Measurements from ENCODE around the gene PARD6G.

Gene PARD6G

GRCh38 chr18:80159713-80160636 is 87.3 kb downstream of the PARD6G start:
- Histone ChIP-seq H3K4me2 (ENCODE audit: low read length) (no peak overlapping the region), H3K4me3 (ENCODE audit: low read depth, low read length) (no peak overlapping the region), H2BK12ac (ENCODE audit: low read length) (no peak overlapping the region), H3K9me3 (ENCODE audit: insufficient read depth, low read depth, low read length) (peaks cover 16% of the 10 kb centered on the region), H4K91ac (ENCODE audit: low read depth, low read length) (no peak overlapping the region), H4K12ac (ENCODE audit: low read depth, low read length) (no peak overlapping the region), H3K14ac (ENCODE audit: low read length) (no peak overlapping the region), H3K4ac (ENCODE audit: low read depth, low read length) (no peak overlapping the region), H3K79me2 (ENCODE audit: control insufficient read depth, insufficient read depth, low read length, poor library complexity) (no peaks in the 10 kb centered on the region), H2AK5ac (ENCODE audit: low read length) (no peak overlapping the region), H3K27ac (ENCODE audit: low read depth, low read length) (no peak overlapping the region), H4K8ac (ENCODE audit: low read depth, low read length) (no peak overlapping the region), H2AFZ (ENCODE audit: insufficient read depth, low read length, poor library complexity) (no peak overlapping the region), H2BK120ac (ENCODE audit: insufficient read depth, low read length, poor library complexity) (no peak overlapping the region), H3K4me1 (ENCODE audit: control insufficient read depth in 1 of 2, insufficient read depth in 2 of 2, low read length in 2 of 2) (no peaks in the 10 kb centered on the region), H3K23ac (ENCODE audit: low read length) (no peak overlapping the region), H3K9ac (ENCODE audit: low read length) (no peak overlapping the region), H3K36me3 (ENCODE audit: control insufficient read depth in 1 of 2, insufficient read depth in 2 of 2, low read length in 2 of 2) (peaks cover 17 to 19% of the 10 kb centered on the region in 2 experiments), H3K18ac (ENCODE audit: low read length) (no peak overlapping the region), H3K79me1 (ENCODE audit: low read length) (no peaks in the 10 kb centered on the region), H2BK5ac (ENCODE audit: low read depth, low read length, poor library complexity) (no peak overlapping the region), H3K27me3 (ENCODE audit: insufficient read depth, low read length) (no peaks in the 10 kb centered on the region)
- no CpG with 5 or more reads among the region's 109 CpGs for WGBS (ENCODE audit: extremely low coverage, insufficient coverage, insufficient read length)
- no peak for DNase-seq

- no peak overlapping the region for H4K91ac ChIP-seq (ENCODE audit: low read depth, low read length)
- no peak overlapping the region for H3K4me3 ChIP-seq (ENCODE audit: low read depth, low read length)
- no CpG with 5 or more reads among the region's 5 CpGs for WGBS (ENCODE audit: extremely low coverage, insufficient coverage, insufficient read length)
- H4K8ac ChIP-seq (ENCODE audit: low read depth, low read length), result no peak overlapping the region
- H3K79me2 ChIP-seq (ENCODE audit: control insufficient read depth, insufficient read depth, low read length, poor library complexity), result no peaks in the 10 kb centered on the region
- H3K23ac ChIP-seq (ENCODE audit: low read length), result no peak overlapping the region
- no peak overlapping the region for H3K4ac ChIP-seq (ENCODE audit: low read depth, low read length)
- DNase-seq, result no peak
- H3K27ac ChIP-seq (ENCODE audit: low read depth, low read length), result no peak overlapping the region
- no peak overlapping the region for H4K12ac ChIP-seq (ENCODE audit: low read depth, low read length)
- no peak overlapping the region for H2BK12ac ChIP-seq (ENCODE audit: low read length)
- H3K79me1 ChIP-seq (ENCODE audit: low read length), result no peaks in the 10 kb centered on the region
- no peak overlapping the region for H2BK5ac ChIP-seq (ENCODE audit: low read depth, low read length, poor library complexity)
- H3K27me3 ChIP-seq (ENCODE audit: insufficient read depth, low read length), result no peaks in the 10 kb centered on the region
- H3K18ac ChIP-seq (ENCODE audit: low read length), result no peak overlapping the region
- H3K14ac ChIP-seq (ENCODE audit: low read length), result no peak overlapping the region
- no peaks in the 10 kb centered on the region for H3K4me1 ChIP-seq (ENCODE audit: control insufficient read depth in 1 of 2, insufficient read depth in 2 of 2, low read length in 2 of 2)
- H3K4me2 ChIP-seq (ENCODE audit: low read length), result no peak overlapping the region
- no peak overlapping the region for H2AFZ ChIP-seq (ENCODE audit: insufficient read depth, low read length, poor library complexity)
- H2AK5ac ChIP-seq (ENCODE audit: low read length), result no peak overlapping the region
- H3K36me3 ChIP-seq (ENCODE audit: control insufficient read depth in 1 of 2, insufficient read depth in 2 of 2, low read length in 2 of 2), result peaks cover 17 to 18% of the 10 kb centered on the region in 2 experiments
- H3K9ac ChIP-seq (ENCODE audit: low read length), result no peak overlapping the region
- no peak overlapping the region for H2BK120ac ChIP-seq (ENCODE audit: insufficient read depth, low read length, poor library complexity)
- H3K9me3 ChIP-seq (ENCODE audit: insufficient read depth, low read depth, low read length), result peaks cover 8% of the 10 kb centered on the region
These were observed 88.9 kb downstream of the PARD6G start for GRCh38 chr18:80158365-80158764.

GRCh38 chr18:80157708-80158343 is 89.5 kb downstream of the PARD6G start:
- whole genome bisulfite sequencing (ENCODE audit: extremely low coverage, insufficient coverage, insufficient read length), result no CpG with 5 or more reads among the region's 8 CpGs
- no peak overlapping the region for H2AK5ac ChIP-seq (ENCODE audit: low read length)

DNA sequence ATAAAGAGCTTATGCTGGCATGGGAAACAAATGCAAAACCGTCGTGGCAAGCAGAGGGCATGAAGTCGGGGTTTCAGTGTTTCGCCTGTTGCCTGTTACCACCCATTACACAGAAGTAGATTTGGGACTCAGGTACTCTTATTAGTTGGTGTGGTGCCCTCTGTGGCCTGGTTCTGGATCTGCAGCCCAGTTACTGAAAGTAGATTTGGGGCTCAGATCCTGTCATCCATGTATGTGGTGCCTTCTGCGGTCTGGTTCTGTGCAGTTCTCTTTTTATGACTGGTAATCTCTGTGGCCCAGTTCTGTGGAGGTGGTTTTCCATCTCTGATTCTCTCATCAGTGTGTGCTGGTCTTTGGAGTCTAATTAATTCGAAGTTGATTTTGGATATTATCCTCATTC is 93.0 kb downstream of the PARD6G start:
- Histone ChIP-seq H3K4ac (ENCODE audit: low read depth, low read length) (no peak overlapping the region), H3K4me1 (ENCODE audit: control insufficient read depth in 1 of 2, insufficient read depth in 2 of 2, low read length in 2 of 2) (no peaks in the 10 kb centered on the region), H3K36me3 (ENCODE audit: control insufficient read depth in 1 of 2, insufficient read depth in 2 of 2, low read length in 2 of 2) (peaks cover 4% of the 10 kb centered on the region in 2 experiments), H2BK5ac (ENCODE audit: low read depth, low read length, poor library complexity) (no peak overlapping the region), H2AK5ac (ENCODE audit: low read length) (no peak overlapping the region), H3K27me3 (ENCODE audit: insufficient read depth, low read length) (no peaks in the 10 kb centered on the region), H3K27ac (ENCODE audit: low read depth, low read length) (no peak overlapping the region), H2BK120ac (ENCODE audit: insufficient read depth, low read length, poor library complexity) (no peak overlapping the region), H3K79me1 (ENCODE audit: low read length) (no peaks in the 10 kb centered on the region), H3K23ac (ENCODE audit: low read length) (no peak overlapping the region), H2AFZ (ENCODE audit: insufficient read depth, low read length, poor library complexity) (no peak overlapping the region), H3K4me3 (ENCODE audit: low read depth, low read length) (no peak overlapping the region), H3K14ac (ENCODE audit: low read length) (no peak overlapping the region), H4K12ac (ENCODE audit: low read depth, low read length) (no peak overlapping the region), H3K79me2 (ENCODE audit: control insufficient read depth, insufficient read depth, low read length, poor library complexity) (no peaks in the 10 kb centered on the region), H3K9ac (ENCODE audit: low read length) (no peak overlapping the region), H2BK12ac (ENCODE audit: low read length) (no peak overlapping the region), H4K91ac (ENCODE audit: low read depth, low read length) (no peak overlapping the region), H3K18ac (ENCODE audit: low read length) (no peak overlapping the region), H4K8ac (ENCODE audit: low read depth, low read length) (no peak overlapping the region), H3K4me2 (ENCODE audit: low read length) (no peak overlapping the region), H3K9me3 (ENCODE audit: insufficient read depth, low read depth, low read length) (no peaks in the 10 kb centered on the region)
- DNase-seq, result peak in 1 of 2 donors; percentile 40
- WGBS (ENCODE audit: extremely low coverage, insufficient coverage, insufficient read length), result no CpG with 5 or more reads among the region's 6 CpGs

More at GRCh38 chr18:80157708-80158343, 89.5 kb downstream of the PARD6G start:
- H2BK120ac ChIP-seq (ENCODE audit: insufficient read depth, low read length, poor library complexity), result no peak overlapping the region
- H3K79me1 ChIP-seq (ENCODE audit: low read length), result no peaks in the 10 kb centered on the region
- H2BK12ac ChIP-seq (ENCODE audit: low read length), result no peak overlapping the region
- no peak overlapping the region for H4K91ac ChIP-seq (ENCODE audit: low read depth, low read length)
- H3K36me3 ChIP-seq (ENCODE audit: control insufficient read depth in 1 of 2, insufficient read depth in 2 of 2, low read length in 2 of 2), result peaks cover 16 to 17% of the 10 kb centered on the region in 2 experiments
- no peak overlapping the region for H3K9ac ChIP-seq (ENCODE audit: low read length)
- peaks cover 4% of the 10 kb centered on the region for H3K9me3 ChIP-seq (ENCODE audit: insufficient read depth, low read depth, low read length)
- no peak overlapping the region for H3K4ac ChIP-seq (ENCODE audit: low read depth, low read length)
- H3K27me3 ChIP-seq (ENCODE audit: insufficient read depth, low read length), result no peaks in the 10 kb centered on the region
- H3K4me1 ChIP-seq (ENCODE audit: control insufficient read depth in 1 of 2, insufficient read depth in 2 of 2, low read length in 2 of 2), result no peaks in the 10 kb centered on the region
- no peak overlapping the region for H2AFZ ChIP-seq (ENCODE audit: insufficient read depth, low read length, poor library complexity)
- H3K18ac ChIP-seq (ENCODE audit: low read length), result no peak overlapping the region
- H3K27ac ChIP-seq (ENCODE audit: low read depth, low read length), result no peak overlapping the region
- H2BK5ac ChIP-seq (ENCODE audit: low read depth, low read length, poor library complexity), result no peak overlapping the region
- no peak overlapping the region for H3K23ac ChIP-seq (ENCODE audit: low read length)
- DNase-seq, result peak; percentile 66 to 95
- no peak overlapping the region for H3K4me3 ChIP-seq (ENCODE audit: low read depth, low read length)
- no peaks in the 10 kb centered on the region for H3K79me2 ChIP-seq (ENCODE audit: control insufficient read depth, insufficient read depth, low read length, poor library complexity)
- H4K12ac ChIP-seq (ENCODE audit: low read depth, low read length), result no peak overlapping the region
- no peak overlapping the region for H4K8ac ChIP-seq (ENCODE audit: low read depth, low read length)
- no peak overlapping the region for H3K14ac ChIP-seq (ENCODE audit: low read length)
- no peak overlapping the region for H3K4me2 ChIP-seq (ENCODE audit: low read length)

Data from trophoblast cell (in vitro differentiated cells and primary cell).